ENCODE data around the gene UBASH3B.

The UBASH3B gene

GRCh38 chr11:122681070-122681469, 25.5 kb downstream of the UBASH3B start:
- Histone ChIP-seq H3K36me3 (ENCODE audit: control insufficient read depth, insufficient read depth, low read length) (no peaks in the 10 kb centered on the region), H3K4me3 (replicated peaks; ENCODE audit: low read depth, low read length) (no peak overlapping the region), H3K27me3 (replicated peaks; ENCODE audit: control insufficient read depth, insufficient read depth, low read length) (no peaks in the 10 kb centered on the region; the same call in none of the 2 replicates)
- TF ChIP-seq CTCF (IDR thresholded peaks at IDR 0.05; ENCODE audit: insufficient read depth, low read length, poor library complexity, severe bottlenecking) = no peak
- DNase-seq (ENCODE audit: extremely low read depth, insufficient read length) = no peak

GRCh38 chr11:122681735-122682134, 26.2 kb downstream of the UBASH3B start:
- TF ChIP-seq CTCF (IDR thresholded peaks at IDR 0.05; ENCODE audit: insufficient read depth, low read length, poor library complexity, severe bottlenecking) = no peak
- DNase-seq (ENCODE audit: extremely low read depth, insufficient read length) = no peak
- Histone ChIP-seq H3K27me3 (replicated peaks; ENCODE audit: control insufficient read depth, insufficient read depth, low read length) (no peaks in the 10 kb centered on the region; the same call in none of the 2 replicates), H3K4me3 (replicated peaks; ENCODE audit: low read depth, low read length) (no peak overlapping the region), H3K36me3 (ENCODE audit: control insufficient read depth, insufficient read depth, low read length) (no peaks in the 10 kb centered on the region)

GRCh38 chr11:122682464-122682863, 26.9 kb downstream of the UBASH3B start:
- no peak for TF ChIP-seq CTCF (IDR thresholded peaks at IDR 0.05; ENCODE audit: insufficient read depth, low read length, poor library complexity, severe bottlenecking)
- no peaks in the 10 kb centered on the region for H3K36me3 ChIP-seq (ENCODE audit: control insufficient read depth, insufficient read depth, low read length)
- no peak for DNase-seq (ENCODE audit: extremely low read depth, insufficient read length)
- no peaks in the 10 kb centered on the region; the same call in none of the 2 replicates for H3K27me3 ChIP-seq (replicated peaks; ENCODE audit: control insufficient read depth, insufficient read depth, low read length)
- H3K4me3 ChIP-seq (replicated peaks; ENCODE audit: low read depth, low read length) = no peak overlapping the region

GRCh38 chr11:122685041-122685440, 29.5 kb downstream of the UBASH3B start:
- H3K4me3 ChIP-seq (replicated peaks; ENCODE audit: low read depth, low read length) = no peak overlapping the region
- no peak for DNase-seq (ENCODE audit: extremely low read depth, insufficient read length)
- no peak for TF ChIP-seq CTCF (IDR thresholded peaks at IDR 0.05; ENCODE audit: insufficient read depth, low read length, poor library complexity, severe bottlenecking)
- H3K36me3 ChIP-seq (ENCODE audit: control insufficient read depth, insufficient read depth, low read length) = no peaks in the 10 kb centered on the region
- H3K27me3 ChIP-seq (replicated peaks; ENCODE audit: control insufficient read depth, insufficient read depth, low read length) = no peaks in the 10 kb centered on the region; the same call in none of the 2 replicates

- no peak for DNase-seq (ENCODE audit: extremely low read depth, insufficient read length)
- no peak for TF ChIP-seq CTCF (IDR thresholded peaks at IDR 0.05; ENCODE audit: insufficient read depth, low read length, poor library complexity, severe bottlenecking)
- Histone ChIP-seq H3K4me3 (replicated peaks; ENCODE audit: low read depth, low read length) (no peak overlapping the region), H3K36me3 (ENCODE audit: control insufficient read depth, insufficient read depth, low read length) (no peaks in the 10 kb centered on the region), H3K27me3 (replicated peaks; ENCODE audit: control insufficient read depth, insufficient read depth, low read length) (no peaks in the 10 kb centered on the region; the same call in none of the 2 replicates)
These were observed 30.6 kb downstream of the UBASH3B start for GRCh38 chr11:122686111-122686510.

- no peak overlapping the region for H3K4me3 ChIP-seq (replicated peaks; ENCODE audit: low read depth, low read length)
- no peak for TF ChIP-seq CTCF (IDR thresholded peaks at IDR 0.05; ENCODE audit: insufficient read depth, low read length, poor library complexity, severe bottlenecking)
- DNase-seq (ENCODE audit: extremely low read depth, insufficient read length) = no peak
These were observed 34.9 kb downstream of the UBASH3B start for GRCh38 chr11:122690384-122690783.

More at GRCh38 chr11:122690384-122690783, 34.9 kb downstream of the UBASH3B start:
- Histone ChIP-seq H3K27me3 (replicated peaks; ENCODE audit: control insufficient read depth, insufficient read depth, low read length) (no peaks in the 10 kb centered on the region; the same call in 1 of the 2 replicates), H3K36me3 (ENCODE audit: control insufficient read depth, insufficient read depth, low read length) (no peaks in the 10 kb centered on the region)

Data from GM06990 (cell line).